ENCODE measurements around the gene ECI1.

GRCh38 chr16:2270070-2270462 is 18.7 kb upstream of the ECI1 start:
- no peak for TF ChIP-seq CTCF (IDR thresholded peaks at IDR 0.05)
- no peak for TF ChIP-seq POLR2A (IDR thresholded peaks at IDR 0.05)
- TF ChIP-seq POLR2AphosphoS5 (IDR thresholded peaks at IDR 0.05): no peak
